ENCODE measurements around the gene CHMP2A.
A peak's percentile ranks its signal among the peaks of the same experiment; 100 is the strongest.

The CHMP2A gene

DNA sequence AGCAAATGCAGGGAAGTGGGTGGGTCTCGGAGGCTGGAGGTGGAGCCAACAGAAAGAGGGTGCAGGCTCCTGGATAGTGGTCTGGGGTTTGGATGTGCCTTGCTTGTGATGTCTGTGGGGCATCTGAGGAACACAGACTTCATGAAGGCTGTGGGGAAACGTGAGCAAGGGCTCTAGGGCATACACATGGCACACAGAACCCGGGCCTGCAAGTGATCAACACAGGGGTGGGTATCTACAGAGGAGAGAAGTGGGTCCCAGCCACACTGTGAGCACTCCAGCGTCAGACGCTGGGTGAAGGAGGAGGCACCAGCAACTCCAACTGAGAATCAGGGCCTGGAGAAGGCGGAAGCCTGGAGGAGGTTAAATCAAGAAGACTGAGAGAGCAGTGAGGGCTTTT is 8.9 kb upstream of the CHMP2A start:
- H3K4me2 ChIP-seq: peak overlapping the region; percentile 89 to 100 (median 98)
- H3K4me3 ChIP-seq: peak overlapping the region in 4 of 10 experiments; percentile 44 to 59 (median 54); a peak in 6 of 20 replicates
- peaks cover 53 to 76% (median 67%) of the 10 kb centered on the region in 10 experiments for H3K4me1 ChIP-seq
- peaks cover 0 to 24% (median 0%) of the 10 kb centered on the region in 11 experiments; a peak in 8 of 22 replicates for H3K27me3 ChIP-seq
- TF ChIP-seq Cebpa-rat (IDR thresholded peaks at IDR 0.05): no peak
- H3K27ac ChIP-seq: peak overlapping the region in 5 of 11 experiments; percentile 3 to 99 (median 61); a peak in 7 of 22 replicates
- peak overlapping the region in 6 of 11 experiments; percentile 21 to 75 (median 65); a peak in 7 of 22 replicates for H3K9ac ChIP-seq
- H4K20me1 ChIP-seq: peaks cover 0 to 19% (median 0%) of the 10 kb centered on the region in 11 experiments; a peak in 2 of 22 replicates
- H3K9me3 ChIP-seq (replicated peaks in 1 of 11): no peaks in the 10 kb centered on the region
- H3K36me3 ChIP-seq: peaks cover 5 to 21% (median 15%) of the 10 kb centered on the region in 11 experiments; a peak in 16 of 22 replicates

DNA sequence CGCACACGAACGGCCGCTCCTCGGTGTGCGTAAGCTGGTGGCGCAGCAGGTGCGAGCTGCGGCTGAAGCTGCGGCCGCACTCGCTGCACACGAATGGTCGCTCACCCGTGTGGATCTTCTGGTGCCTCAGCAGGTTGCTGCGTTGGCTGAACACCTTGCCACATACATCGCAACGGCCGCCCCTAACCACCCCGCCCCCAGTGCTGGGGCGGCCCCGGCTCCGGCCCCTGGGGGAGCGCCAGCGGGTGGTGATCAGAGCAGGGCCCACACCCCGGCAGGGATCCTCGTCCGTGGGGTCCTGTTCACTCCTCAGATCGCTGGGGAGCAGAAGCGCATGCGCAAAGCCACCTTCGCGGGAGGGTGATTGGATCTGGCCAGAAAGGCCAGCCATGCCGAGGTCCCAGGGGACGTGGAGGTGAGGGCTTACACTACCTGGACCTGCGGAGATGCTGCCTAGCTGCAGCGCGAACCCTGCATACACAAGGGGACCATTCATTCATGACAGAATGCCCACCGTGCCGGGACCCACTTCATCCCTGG is 8.2 kb upstream of the CHMP2A start:
- Histone ChIP-seq H3K9me3 (replicated peaks in 1 of 11) (no peaks in the 10 kb centered on the region), H3K4me1 (peaks cover 52 to 69% (median 59%) of the 10 kb centered on the region in 10 experiments), H3K27me3 (peaks cover 0 to 24% (median 0%) of the 10 kb centered on the region in 11 experiments; a peak in 8 of 22 replicates), H3K4me2 (peak overlapping the region; percentile 89 to 100 (median 98)), H3K4me3 (peak overlapping the region; percentile 44 to 65 (median 53)), H4K20me1 (peaks cover 0 to 19% (median 0%) of the 10 kb centered on the region in 11 experiments; a peak in 4 of 22 replicates), H3K36me3 (peaks cover 5 to 17% (median 12%) of the 10 kb centered on the region in 11 experiments; a peak in 15 of 22 replicates), H3K9ac (peak overlapping the region; percentile 30 to 75 (median 63)), H3K27ac (peak overlapping the region in 8 of 11 experiments; percentile 25 to 99 (median 60); a peak in 14 of 22 replicates)
- no peak for TF ChIP-seq Cebpa-rat (IDR thresholded peaks at IDR 0.05)

DNA sequence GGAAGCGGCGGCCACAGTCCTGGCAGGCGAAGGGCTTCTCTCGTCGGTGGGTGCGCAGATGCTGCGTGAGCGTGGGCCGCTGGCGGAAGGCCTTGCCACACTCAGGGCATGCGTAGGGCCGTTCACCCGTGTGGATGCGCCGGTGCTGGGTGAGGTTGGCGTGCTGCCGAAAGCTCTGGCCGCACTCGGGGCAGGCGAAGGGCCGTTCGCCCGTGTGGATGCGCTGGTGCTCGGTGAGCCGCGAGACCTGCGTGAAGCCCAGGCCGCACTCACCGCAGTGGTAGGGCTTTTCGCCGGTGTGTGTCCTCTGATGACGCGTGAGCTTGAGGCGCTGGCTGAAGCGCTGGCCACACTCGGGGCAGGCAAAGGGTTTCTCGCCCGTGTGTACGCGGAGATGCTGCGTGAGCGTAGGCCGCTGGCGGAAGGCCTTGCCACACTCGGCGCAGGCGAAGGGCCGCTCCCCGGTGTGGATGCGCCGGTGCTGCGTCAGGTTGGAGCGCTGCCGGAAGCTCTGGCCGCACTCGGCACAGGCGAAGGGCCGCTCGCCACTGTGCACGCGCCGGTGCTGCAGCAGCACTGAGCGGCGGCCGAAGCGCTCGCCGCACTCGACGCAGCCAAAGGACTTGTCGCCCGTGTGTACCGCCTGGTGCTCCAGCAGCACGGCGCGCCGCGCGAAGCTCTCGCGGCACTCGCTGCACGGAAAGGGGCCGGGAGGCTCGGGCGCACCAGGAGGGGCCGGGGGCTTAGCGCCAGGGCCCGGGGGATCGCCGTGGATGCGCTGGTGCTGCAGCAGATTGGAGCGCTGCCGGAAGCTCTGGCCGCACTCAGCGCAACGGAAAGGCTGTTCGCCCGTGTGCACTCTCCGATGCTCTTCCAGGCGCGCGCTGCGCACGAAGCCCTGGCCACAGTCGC is 7.5 kb upstream of the CHMP2A start:
- peak overlapping the region; percentile 30 to 75 (median 63) for H3K9ac ChIP-seq
- H3K4me2 ChIP-seq: peak overlapping the region; percentile 89 to 100 (median 98)
- no peak for TF ChIP-seq Cebpa-rat (IDR thresholded peaks at IDR 0.05)
- no peaks in the 10 kb centered on the region for H3K9me3 ChIP-seq (replicated peaks in 1 of 11)
- H3K4me1 ChIP-seq: peaks cover 52 to 65% (median 56%) of the 10 kb centered on the region in 10 experiments
- peak overlapping the region; percentile 44 to 65 (median 53) for H3K4me3 ChIP-seq
- H3K36me3 ChIP-seq: peaks cover 5 to 15% (median 10%) of the 10 kb centered on the region in 11 experiments; a peak in 14 of 22 replicates
- peak overlapping the region in 8 of 11 experiments; percentile 25 to 99 (median 60); a peak in 15 of 22 replicates for H3K27ac ChIP-seq
- H4K20me1 ChIP-seq: peaks cover 0 to 19% (median 3%) of the 10 kb centered on the region in 11 experiments; a peak in 10 of 22 replicates
- peaks cover 0 to 24% (median 0%) of the 10 kb centered on the region in 11 experiments; a peak in 8 of 22 replicates for H3K27me3 ChIP-seq

DNA sequence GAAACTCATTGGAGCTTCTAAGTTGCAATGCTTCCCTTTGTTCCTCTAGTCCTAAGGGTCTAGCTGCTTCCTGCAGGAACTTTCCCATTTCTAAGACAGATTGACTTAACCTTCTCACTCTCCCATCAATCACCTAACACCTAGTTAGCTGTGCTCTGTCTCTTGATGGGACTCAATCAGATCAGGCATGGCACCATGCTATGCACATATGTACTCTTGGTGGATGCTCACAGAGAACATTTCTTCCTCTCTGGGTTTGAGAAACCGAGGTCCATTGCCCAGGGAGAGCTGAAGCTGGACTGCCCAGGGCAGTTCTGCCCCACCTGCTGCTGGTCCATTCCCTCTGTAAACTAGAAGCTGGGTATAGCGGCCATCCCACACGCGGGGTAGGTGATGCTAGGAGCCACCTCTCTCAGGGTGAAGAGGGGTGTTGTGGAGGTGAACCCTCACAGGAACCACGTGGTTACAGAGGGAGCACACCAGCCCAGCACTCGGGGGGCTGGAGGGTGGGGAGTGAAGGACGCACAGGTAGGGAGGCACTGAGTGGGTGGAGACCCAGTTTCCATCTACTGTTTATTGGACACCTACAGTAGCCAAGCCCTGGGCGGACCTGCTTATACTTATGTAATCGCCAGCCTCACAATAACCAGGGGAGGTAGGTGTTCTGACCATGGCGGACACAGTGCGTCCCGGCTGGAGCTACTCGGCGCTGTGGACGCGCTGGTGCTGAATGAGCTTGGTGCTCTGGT is 6.6 kb upstream of the CHMP2A start:
- Histone ChIP-seq H3K9ac (peak overlapping the region in 6 of 11 experiments; percentile 35 to 75 (median 66); a peak in 9 of 22 replicates), H4K20me1 (peaks cover 0 to 20% (median 12%) of the 10 kb centered on the region in 11 experiments; a peak in 12 of 22 replicates), H3K9me3 (replicated peaks in 1 of 11) (no peaks in the 10 kb centered on the region), H3K27ac (peak overlapping the region in 5 of 11 experiments; percentile 38 to 99 (median 99); a peak in 9 of 22 replicates), H3K27me3 (peaks cover 0 to 24% (median 0%) of the 10 kb centered on the region in 11 experiments; a peak in 8 of 22 replicates), H3K4me1 (peaks cover 59 to 71% (median 64%) of the 10 kb centered on the region in 10 experiments), H3K36me3 (peaks cover 7 to 14% (median 10%) of the 10 kb centered on the region in 11 experiments), H3K4me3 (peak overlapping the region in 4 of 10 experiments; percentile 44 to 58 (median 54); a peak in 2 of 20 replicates), H3K4me2 (peak overlapping the region; percentile 89 to 100 (median 98))
- no peak for TF ChIP-seq Cebpa-rat (IDR thresholded peaks at IDR 0.05)

DNA sequence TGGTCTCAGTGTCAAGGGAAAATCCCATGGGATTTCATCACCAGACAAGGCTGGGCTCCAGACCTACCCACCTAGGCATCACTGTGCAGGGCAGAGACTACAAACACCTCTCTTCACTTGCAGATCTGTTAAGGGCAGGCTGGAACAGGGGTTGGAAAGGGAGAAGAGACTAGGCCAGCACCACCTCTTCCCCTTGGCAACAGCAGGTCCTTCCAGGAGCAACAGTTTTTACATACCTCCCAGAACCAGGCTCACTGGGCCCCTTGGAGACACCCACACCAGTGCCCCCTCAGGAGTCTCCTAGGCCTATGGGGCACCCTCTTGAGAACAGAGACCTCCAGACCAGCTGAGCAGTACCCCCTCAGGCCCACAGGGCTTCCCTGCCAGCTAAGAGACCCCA is 6.0 kb upstream of the CHMP2A start:
- Histone ChIP-seq H3K4me1 (peaks cover 66 to 73% (median 70%) of the 10 kb centered on the region in 10 experiments), H3K4me2 (peak overlapping the region; percentile 89 to 100 (median 98); a peak in 21 of 22 replicates), H3K9ac (peak overlapping the region in 1 of 11 experiments; percentile 41; a peak in 1 of 22 replicates), H4K20me1 (peaks cover 0 to 26% (median 14%) of the 10 kb centered on the region in 11 experiments; a peak in 12 of 22 replicates), H3K9me3 (replicated peaks in 1 of 11) (no peaks in the 10 kb centered on the region), H3K4me3 (no peak overlapping the region), H3K27ac (peak overlapping the region in 6 of 11 experiments; percentile 97 to 99 (median 98); a peak in 9 of 22 replicates), H3K27me3 (peaks cover 0 to 24% (median 0%) of the 10 kb centered on the region in 11 experiments; a peak in 8 of 22 replicates), H3K36me3 (peaks cover 12 to 15% (median 13%) of the 10 kb centered on the region in 11 experiments)
- no peak for TF ChIP-seq Cebpa-rat (IDR thresholded peaks at IDR 0.05)

DNA sequence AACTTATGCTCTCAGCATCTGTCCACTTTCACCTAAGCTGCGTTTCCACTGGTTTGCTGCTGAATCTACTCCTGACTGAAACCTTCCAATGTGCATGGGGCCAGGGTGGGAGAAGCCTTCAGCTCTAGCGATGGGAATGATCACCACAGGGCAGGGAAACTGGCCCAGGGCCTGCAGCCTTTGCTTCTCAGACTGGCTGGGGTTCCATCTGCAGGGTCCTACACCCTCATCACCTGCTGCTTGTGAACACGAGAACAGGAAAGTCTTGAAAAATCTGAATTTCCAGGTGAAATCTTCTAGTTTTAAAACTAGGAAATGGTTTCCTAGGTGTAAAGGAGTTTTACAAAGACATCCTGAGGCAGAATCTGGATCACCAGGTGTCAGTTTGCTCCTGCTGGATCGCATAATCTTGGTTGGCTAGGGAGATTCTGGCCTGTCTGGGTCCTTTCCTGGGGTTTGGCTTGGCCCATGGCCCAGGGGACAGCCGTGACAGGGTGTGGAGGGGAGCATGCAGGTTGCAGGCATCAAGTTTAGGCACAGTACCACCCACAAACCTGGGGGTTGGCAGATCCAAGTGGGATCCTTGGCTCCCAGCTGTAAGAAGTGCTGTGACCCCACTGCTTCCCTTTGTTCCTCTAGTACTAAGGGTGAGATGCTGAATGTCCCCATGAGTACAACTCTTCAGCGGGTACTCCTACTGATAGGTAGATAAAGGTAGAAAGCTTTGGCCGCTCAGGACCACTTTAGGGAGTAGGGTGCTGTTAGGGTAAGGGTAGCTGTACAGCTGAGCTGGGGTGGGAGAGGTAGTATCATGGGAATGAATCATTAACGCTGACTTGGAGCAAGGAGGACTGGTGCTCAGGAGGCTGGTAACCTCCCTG is 5.3 kb upstream of the CHMP2A start:
- Histone ChIP-seq H3K36me3 (peaks cover 17 to 22% (median 20%) of the 10 kb centered on the region in 11 experiments), H3K9ac (peak overlapping the region; percentile 89 to 98 (median 96); a peak in 20 of 22 replicates), H3K4me2 (peak overlapping the region; percentile 89 to 100 (median 98)), H3K4me1 (peaks cover 72 to 80% (median 77%) of the 10 kb centered on the region in 10 experiments), H3K27ac (peak overlapping the region; percentile 20 to 99 (median 98); a peak in 21 of 22 replicates), H3K9me3 (replicated peaks in 1 of 11) (no peaks in the 10 kb centered on the region), H4K20me1 (peaks cover 0 to 26% (median 14%) of the 10 kb centered on the region in 11 experiments; a peak in 12 of 22 replicates), H3K27me3 (peaks cover 0 to 24% (median 0%) of the 10 kb centered on the region in 11 experiments; a peak in 8 of 22 replicates), H3K4me3 (peak overlapping the region; percentile 76 to 98 (median 94); a peak in 19 of 20 replicates)
- no peak for TF ChIP-seq Cebpa-rat (IDR thresholded peaks at IDR 0.05)
